Smooth muscle cell (in vitro differentiated cells): ENCODE results near the gene LRP11. TPM values are rescaled to one million over a fixed set of nuclear protein-coding genes. Genes with fewer than 3 reads are reported as not detected.

ENCODE experiments used
- DNase-seq: peaks from one replicate; lab custom pipeline; 2025; ENCODE audit not compliant: unreplicated experiment; lab: John Stamatoyannopoulos, UW
- H2AFZ ChIP-seq: fragments of 200-600 bp; sonication (generic); 2 replicates; pipeline ENCODE4 v1.6.0; 2016; ENCODE audit warnings: antibody characterized with exemption, low read depth, mild to moderate bottlenecking
- H3F3A ChIP-seq: fragments of 200-600 bp; sonication (generic); 2 replicates; pipeline ENCODE4 v1.6.0; 2017; ENCODE audit warnings: antibody characterized with exemption, low read depth
- H3K27ac ChIP-seq: fragments of 200-600 bp; sonication (generic); 2 replicates; pipeline ENCODE4 v1.5.1; 2016; ENCODE audit warnings: low read depth, mild to moderate bottlenecking
- H3K27me3 ChIP-seq: fragments of 200-600 bp; sonication (generic); 2 replicates; pipeline ENCODE4 v1.6.1; 2016; ENCODE audit warnings: low read depth, mild to moderate bottlenecking
- H3K36me3 ChIP-seq: fragments of 200-600 bp; sonication (generic); 2 replicates; pipeline ENCODE4 v1.5.1; 2016; ENCODE audit warnings: low read depth
- H3K4me1 ChIP-seq: fragments of 200-600 bp; sonication (generic); 2 replicates; pipeline ENCODE4 v1.5.1; 2016; ENCODE audit warnings: low read depth
- H3K4me2 ChIP-seq: fragments of 200-600 bp; sonication (generic); 2 replicates; pipeline ENCODE4 v1.6.0; 2016; ENCODE audit warnings: mild to moderate bottlenecking
- H3K4me3 ChIP-seq: fragments of 200-600 bp; sonication (generic); 2 replicates; pipeline ENCODE4 v1.5.1; 2016; ENCODE audit warnings: mild to moderate bottlenecking
- H3K79me2 ChIP-seq: fragments of 200-600 bp; sonication (generic); 2 replicates; pipeline ENCODE4 v1.6.0; 2016; ENCODE audit warnings: low read depth, mild to moderate bottlenecking
- H3K9ac ChIP-seq: fragments of 200-600 bp; sonication (generic); 2 replicates; pipeline ENCODE4 v1.6.0; 2016; ENCODE audit warnings: low read depth
- H3K9me3 ChIP-seq: fragments of 200-600 bp; sonication (generic); replicated peaks from 2 replicates; pipeline ENCODE4 v1.5.1; 2016; ENCODE audit warnings: low read depth
- H4K20me1 ChIP-seq: fragments of 200-600 bp; sonication (generic); 2 replicates; pipeline ENCODE4 v1.6.0; 2016; ENCODE audit warnings: low read depth
- WGBS: methylation state at CpG from one replicate; pipeline ENCODE4 v1.1.7; 2016; ENCODE audit warnings: low lambda C conversion rate; 5-methylcytosine and 5-hydroxymethylcytosine counted together
- polyA plus RNA-seq: library from polyadenylated mRNA; unstranded; fragments of >200 nt; fragmentation: Nextera tagmentation; extraction: Ambion mirVana; gene quantifications from 2 replicates; pipeline ENCODE4 v1.2.1, GENCODE V29; 2016
- total RNA-seq: library from RNA; depleted of rRNA; stranded (reverse); fragments of >200 nt; gene quantifications from 2 replicates; pipeline ENCODE4 v1.2.3, GENCODE V29; 2014
- TF ChIP-seq, protein P1 (sequence below): fragments of 200-600 bp; sonication (generic); IDR thresholded peaks from 2 replicates; pipeline ENCODE4 v1.5.1; 2017; ENCODE audit warnings: borderline replicate concordance, mild to moderate bottlenecking, antibody characterized with exemption; ENCODE audit not compliant: insufficient read depth, poor library complexity, severe bottlenecking

LRP11 gene
- total and polyA plus RNA-seq, 2 experiments from 2014 or later = 69.5 to 75.3 TPM

- H3K27me3 ChIP-seq = no peaks in the 10 kb centered on the region
- WGBS = 93% methylated on average over 2 of the region's 2 CpGs
These were observed 81.8 kb downstream of the LRP11 start for GRCh38 chr6:149782337-149782736.

DNA sequence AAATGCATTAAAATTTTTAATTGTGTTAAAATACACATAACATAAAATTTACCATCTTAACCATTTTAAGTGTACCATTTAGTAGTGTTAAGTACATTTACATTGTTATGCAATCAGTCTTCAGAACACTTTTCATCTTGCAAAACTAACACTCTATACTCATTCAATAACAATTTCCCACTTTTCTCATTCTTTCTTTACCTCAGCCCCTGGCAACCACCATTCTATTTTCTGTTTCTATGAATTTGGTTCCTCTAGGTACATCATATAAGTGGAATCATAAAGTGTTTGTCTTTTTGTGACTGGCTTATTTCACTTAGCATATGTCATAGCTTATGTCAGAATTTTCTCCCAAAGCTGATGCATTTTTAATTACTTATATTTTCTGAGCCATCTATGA is 82.4 kb downstream of the LRP11 start:
- H3K4me2 ChIP-seq = no peak overlapping the region
- no peak for DNase-seq
- peaks cover 7% of the 10 kb centered on the region for H4K20me1 ChIP-seq
- TF ChIP-seq, protein P1, sequence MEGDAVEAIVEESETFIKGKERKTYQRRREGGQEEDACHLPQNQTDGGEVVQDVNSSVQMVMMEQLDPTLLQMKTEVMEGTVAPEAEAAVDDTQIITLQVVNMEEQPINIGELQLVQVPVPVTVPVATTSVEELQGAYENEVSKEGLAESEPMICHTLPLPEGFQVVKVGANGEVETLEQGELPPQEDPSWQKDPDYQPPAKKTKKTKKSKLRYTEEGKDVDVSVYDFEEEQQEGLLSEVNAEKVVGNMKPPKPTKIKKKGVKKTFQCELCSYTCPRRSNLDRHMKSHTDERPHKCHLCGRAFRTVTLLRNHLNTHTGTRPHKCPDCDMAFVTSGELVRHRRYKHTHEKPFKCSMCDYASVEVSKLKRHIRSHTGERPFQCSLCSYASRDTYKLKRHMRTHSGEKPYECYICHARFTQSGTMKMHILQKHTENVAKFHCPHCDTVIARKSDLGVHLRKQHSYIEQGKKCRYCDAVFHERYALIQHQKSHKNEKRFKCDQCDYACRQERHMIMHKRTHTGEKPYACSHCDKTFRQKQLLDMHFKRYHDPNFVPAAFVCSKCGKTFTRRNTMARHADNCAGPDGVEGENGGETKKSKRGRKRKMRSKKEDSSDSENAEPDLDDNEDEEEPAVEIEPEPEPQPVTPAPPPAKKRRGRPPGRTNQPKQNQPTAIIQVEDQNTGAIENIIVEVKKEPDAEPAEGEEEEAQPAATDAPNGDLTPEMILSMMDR = no peak
- H3K79me2 ChIP-seq = peaks cover 22% of the 10 kb centered on the region
- H2AFZ ChIP-seq = no peak overlapping the region
- H3K9ac ChIP-seq = no peak overlapping the region
- H3F3A ChIP-seq = no peaks in the 10 kb centered on the region
- H3K27ac ChIP-seq = no peak overlapping the region
- H3K9me3 ChIP-seq = no peaks in the 10 kb centered on the region
- no peaks in the 10 kb centered on the region for H3K27me3 ChIP-seq
- no peaks in the 10 kb centered on the region for H3K4me1 ChIP-seq
- no peak overlapping the region for H3K4me3 ChIP-seq
- H3K36me3 ChIP-seq = no peaks in the 10 kb centered on the region

More at GRCh38 chr6:149782337-149782736, 81.8 kb downstream of the LRP11 start:
- TF ChIP-seq, protein P1 = no peak
- H3K9ac ChIP-seq = no peak overlapping the region
- peaks cover 17% of the 10 kb centered on the region for H3K79me2 ChIP-seq
- H2AFZ ChIP-seq = no peak overlapping the region
- H3K36me3 ChIP-seq = no peaks in the 10 kb centered on the region
- H3K4me1 ChIP-seq = no peaks in the 10 kb centered on the region
- H3K4me3 ChIP-seq = no peak overlapping the region
- no peak overlapping the region for H3K27ac ChIP-seq
- DNase-seq = no peak
- H3K4me2 ChIP-seq = no peak overlapping the region
- H4K20me1 ChIP-seq = peaks cover 7% of the 10 kb centered on the region
- no peaks in the 10 kb centered on the region for H3F3A ChIP-seq
- no peaks in the 10 kb centered on the region for H3K9me3 ChIP-seq

DNA sequence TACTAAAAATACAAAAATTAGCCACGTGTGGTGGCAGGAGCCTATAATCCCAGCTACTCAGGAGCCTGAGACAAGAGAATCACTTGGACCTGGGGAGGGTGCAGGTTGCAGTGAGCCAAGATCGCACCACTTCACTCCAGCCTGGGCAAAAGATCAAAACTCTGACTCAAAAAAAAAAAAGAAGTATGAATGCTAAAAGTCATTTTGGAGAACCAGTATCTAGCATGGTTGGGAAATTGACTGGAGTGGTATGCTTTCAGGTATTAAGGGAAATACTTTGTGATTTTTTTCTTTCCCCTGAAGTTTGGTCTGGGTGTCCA is 84.6 kb downstream of the LRP11 start:
- H3K9me3 ChIP-seq = no peaks in the 10 kb centered on the region
- no peak overlapping the region for H3K4me2 ChIP-seq
- no peaks in the 10 kb centered on the region for H3K36me3 ChIP-seq
- no peaks in the 10 kb centered on the region for H3F3A ChIP-seq
- H3K4me1 ChIP-seq = no peaks in the 10 kb centered on the region
- H3K27ac ChIP-seq = no peak overlapping the region
- no peak overlapping the region for H3K9ac ChIP-seq
- H3K4me3 ChIP-seq = no peak overlapping the region
- no peak for DNase-seq
- H4K20me1 ChIP-seq = peaks cover 7% of the 10 kb centered on the region
- H3K27me3 ChIP-seq = no peaks in the 10 kb centered on the region
- peaks cover 22% of the 10 kb centered on the region for H3K79me2 ChIP-seq
- TF ChIP-seq, protein P1 = no peak
- WGBS = 75% methylated on average over 2 of the region's 2 CpGs
- H2AFZ ChIP-seq = no peak overlapping the region

- no peak overlapping the region for H3K4me3 ChIP-seq
- TF ChIP-seq, protein P1 = no peak
- no peak overlapping the region for H3K4me2 ChIP-seq
- no peak overlapping the region for H3K27ac ChIP-seq
- 96% methylated on average over 1 of the region's 1 CpG for WGBS
- no peaks in the 10 kb centered on the region for H3K27me3 ChIP-seq
- peaks cover 7% of the 10 kb centered on the region for H4K20me1 ChIP-seq
- DNase-seq = no peak
- peaks cover 14% of the 10 kb centered on the region for H3K79me2 ChIP-seq
- peaks cover 7% of the 10 kb centered on the region for H3K36me3 ChIP-seq
- no peaks in the 10 kb centered on the region for H3F3A ChIP-seq
- no peak overlapping the region for H2AFZ ChIP-seq
- no peaks in the 10 kb centered on the region for H3K4me1 ChIP-seq
- H3K9me3 ChIP-seq = no peaks in the 10 kb centered on the region
- no peak overlapping the region for H3K9ac ChIP-seq
These were observed 86.5 kb downstream of the LRP11 start for GRCh38 chr6:149777624-149778023.
